Measurements from ENCODE around the gene MFN2.
"Not testable (repeated sequence)": the region's sequence is repeated elsewhere in the genome, so short reads cannot be mapped to it uniquely, and the experiment has no call there.

Gene MFN2

DNA sequence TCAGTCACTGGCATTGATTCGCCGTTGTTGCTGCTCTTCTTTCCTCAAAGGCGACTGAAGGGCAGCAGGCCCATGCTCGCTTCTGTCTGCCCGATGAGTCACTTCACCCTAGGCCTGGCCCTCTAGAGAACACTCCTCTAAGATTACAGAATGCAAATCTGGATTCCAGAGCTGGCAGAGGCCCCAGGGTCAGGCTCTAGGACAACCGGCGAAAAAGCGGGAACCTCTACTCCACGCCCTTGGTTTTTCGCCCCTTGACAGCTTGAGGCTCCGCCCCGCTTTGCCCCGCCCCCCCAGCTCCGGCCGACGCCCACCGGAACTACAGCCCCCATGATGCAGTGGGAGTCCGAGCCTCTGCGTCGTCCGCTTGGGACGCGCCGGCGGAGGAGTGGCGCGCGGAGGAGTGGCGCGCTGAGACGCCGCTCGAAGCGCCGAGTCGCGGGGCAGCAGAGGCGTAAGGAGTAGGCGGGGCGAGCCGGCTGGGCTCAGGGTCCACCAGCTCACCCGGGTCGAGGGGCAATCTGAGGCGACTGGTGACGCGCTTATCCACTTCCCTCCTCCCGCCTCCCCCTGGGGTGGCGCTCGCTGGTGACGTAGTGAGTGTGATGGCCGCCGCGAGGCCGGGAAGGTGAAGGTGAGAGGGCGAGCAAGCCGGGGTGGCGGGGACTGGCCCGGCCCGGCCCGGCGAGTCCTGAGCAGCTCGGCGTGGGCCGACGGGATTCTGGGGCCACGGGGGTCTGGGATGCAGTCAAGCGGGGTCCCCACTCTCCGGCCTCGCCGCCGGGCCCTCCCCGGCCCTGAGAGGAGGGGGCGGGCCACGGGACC lies at the start of gene MFN2:
Gene MFN2 (plus strand): TSS at position 594 of the 825 bp plus-strand sequence. CDS start 8,725 bp downstream, outside the sequence.
- DNase-seq = peak; percentile 94

DNA sequence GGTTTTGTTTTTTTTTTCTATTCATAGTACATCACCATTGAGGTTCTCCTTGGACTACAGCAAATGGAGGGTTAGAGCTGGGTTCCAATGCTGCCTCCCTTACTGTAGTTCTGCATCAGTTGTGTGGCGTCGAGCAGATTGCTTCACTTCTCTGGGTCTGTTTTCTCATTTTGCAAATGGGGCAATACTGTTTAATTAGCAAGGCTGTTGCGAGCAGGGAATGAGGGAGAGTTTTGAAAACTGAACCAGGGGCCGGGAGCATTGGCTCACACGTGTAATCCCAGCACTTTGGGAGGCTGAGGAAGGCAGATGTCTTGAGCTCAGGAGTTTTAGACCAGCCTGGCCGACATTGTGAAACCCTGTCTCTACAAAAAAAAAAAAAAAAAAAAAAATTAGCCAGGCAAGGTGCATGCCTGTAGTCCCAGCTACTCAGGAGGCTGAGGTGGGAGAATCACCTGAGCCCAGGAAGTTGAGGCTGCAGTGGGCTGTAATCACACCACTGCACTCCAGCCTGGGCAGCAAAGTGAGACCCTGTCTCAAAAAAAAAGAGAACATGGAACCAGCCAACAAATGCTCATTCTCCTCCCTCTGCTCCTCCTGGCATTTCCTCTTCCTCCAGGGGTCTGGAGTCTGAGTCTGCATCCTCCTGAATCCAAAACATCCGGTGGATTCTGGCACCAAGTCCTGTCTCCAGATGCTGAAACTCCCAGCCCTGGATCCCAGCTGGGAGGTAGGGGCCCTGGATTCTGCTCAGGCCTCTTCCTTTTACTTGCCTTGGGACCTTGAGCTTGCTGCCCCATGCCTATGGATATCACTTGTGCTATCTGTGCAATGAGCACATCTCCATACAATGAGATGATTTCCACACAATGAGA lies 49.4 kb upstream of the MFN2 start:
- DNase-seq = no peak

DNA sequence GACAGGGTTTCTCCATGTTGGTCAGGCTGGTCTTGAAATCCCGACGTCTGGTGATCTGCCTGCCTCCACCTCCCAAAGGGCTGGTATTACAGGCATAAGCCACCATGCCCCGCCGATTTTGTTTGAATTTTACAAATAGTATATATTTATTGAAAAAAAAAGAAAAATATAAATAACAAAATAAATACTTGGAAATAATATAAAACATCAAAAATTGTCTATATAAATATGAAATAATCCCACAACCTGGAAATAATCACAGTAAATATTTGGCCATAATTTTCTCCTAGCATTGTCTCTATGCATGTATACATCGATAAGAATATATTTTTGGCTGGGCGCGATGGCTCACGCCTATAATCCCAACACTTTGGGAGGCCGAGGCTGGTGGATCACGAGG lies 48.4 kb upstream of the MFN2 start:
- DNase-seq = no peak

DNA sequence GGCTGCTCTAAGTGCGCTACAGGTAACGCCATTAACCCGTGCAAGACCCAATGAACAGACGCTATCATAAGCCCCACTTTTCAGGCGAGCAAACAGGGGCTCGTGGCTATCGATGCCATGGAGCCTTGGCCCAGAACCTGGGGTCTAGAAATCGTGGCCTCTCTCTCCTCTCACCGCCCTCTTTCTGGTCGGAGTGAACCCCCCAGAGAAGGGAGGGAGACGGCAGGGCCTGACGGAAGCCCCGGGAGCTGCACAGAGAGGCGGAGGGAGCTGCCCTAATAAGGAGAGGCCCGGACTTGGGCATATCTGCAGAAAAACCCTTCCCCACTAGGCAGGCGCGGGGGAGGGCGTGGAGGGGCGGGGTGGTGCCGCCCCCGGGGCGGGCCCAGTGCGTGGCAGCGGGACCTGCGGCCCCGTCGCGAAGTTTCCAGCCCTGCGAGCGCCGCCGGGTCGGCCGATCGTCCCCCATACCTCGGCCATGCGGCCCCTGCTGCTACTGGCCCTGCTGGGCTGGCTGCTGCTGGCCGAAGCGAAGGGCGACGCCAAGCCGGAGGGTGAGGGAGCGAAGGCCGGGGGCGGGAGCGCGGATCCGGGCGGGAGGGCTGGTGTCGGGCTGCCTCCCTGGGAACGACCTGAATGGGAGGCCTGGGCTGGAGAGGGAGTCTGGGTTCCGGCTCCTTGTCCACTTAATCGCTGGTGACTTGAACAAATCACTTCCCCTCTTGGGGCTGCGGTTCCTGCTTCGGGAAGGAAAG lies 45.8 kb upstream of the MFN2 start, which contains the start of gene PLOD1:
Gene PLOD1 (plus strand): TSS at position 416 of the 755 bp plus-strand sequence. CDS start 63 bp downstream, at position 479.
- peak; percentile 92 for DNase-seq

DNA sequence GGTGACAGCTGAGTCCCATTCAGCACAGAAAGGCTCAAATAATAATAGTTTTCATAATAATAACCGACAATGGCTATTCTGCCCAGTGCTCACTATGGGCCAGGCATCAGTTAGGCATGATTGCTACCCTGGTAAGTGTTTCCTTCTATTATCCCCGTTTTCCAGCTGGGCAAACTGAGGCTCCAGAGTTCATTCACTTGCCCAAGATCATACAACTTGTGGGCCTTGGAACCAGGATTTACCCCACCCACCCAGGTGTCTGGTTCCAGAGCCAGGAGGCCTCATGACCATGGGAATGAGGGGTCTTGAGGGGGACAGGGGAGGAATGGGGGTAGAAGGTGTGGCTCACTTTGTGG lies 45.2 kb upstream of the MFN2 start:
- no peak for DNase-seq

DNA sequence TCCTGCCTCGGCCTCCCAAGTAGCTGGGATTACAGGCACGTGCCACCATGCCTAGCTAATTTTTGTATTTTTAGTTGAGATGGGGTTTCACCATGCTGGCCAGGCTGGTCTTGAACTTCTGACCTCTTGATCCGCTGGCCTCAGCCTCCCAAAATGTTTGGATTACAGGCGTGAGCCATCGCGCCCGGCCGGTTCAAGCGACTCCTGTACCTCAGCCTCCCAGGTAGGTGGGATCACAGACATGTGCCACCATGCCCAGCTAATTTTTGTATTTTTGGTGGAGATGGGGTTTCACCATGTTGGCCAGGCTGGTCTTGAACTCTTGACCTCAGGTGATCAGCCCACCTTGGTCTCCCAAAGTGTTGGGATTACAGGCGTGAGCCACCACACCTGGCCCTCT lies 44.5 kb upstream of the MFN2 start:
- not testable (repeated sequence) for DNase-seq

DNA sequence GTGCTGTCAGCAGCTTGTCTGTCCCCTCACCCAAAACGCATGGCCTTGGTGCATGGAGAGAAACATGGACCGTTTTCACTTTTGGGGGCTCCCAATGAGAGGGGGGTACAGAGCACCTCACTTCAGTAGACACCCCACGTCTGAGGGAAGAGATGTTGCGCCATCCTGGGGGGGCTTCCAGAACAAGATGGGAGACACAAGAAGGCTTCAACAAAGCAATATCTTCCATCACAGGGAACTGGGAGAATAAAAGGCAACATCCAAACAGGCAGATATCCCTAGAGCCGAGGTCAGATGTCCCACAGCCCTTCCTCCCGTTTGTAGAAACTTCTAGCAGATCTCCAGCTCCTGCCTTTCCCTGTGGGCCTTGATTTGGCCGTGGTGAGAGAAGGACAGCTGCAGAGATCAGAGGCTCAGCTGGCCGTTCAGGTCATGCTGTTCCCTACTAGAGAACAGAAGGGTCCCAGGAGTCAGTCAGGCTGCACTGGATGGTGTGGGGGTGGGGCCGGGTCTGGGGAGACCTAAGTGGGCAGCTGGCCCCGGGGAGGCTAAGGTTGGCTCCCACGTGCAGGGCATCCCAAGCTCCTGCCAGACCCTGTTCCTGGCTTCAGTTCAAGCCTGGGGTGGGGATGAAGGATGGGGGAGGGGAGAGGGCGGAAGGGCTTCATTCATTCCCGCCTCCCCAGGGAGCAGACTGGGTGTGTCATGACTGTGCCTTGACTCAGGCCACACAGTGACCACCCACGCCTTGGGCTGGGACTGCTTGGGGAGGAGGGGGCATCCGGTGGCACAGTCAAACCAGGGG lies 41.3 kb upstream of the MFN2 start:
- no peak for DNase-seq

DNA sequence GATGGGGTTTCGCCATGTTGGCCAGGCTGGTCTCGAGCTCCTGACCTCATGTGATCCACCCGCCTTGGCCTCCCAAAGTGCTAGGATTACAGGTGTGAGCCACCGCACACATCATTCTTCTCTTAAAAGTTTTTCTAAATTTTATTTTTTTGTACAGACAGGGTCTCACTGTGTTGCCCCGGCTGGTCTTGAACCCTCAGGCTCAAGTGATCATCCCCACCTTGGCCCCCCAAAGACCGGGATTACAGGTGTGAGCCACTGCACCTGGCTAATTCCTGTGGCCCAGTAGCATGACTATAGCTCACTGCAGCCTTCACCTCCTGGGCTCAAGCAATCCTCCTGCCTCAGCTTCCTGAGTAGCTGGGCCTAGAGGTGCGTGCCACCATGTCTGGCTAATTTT lies 40.5 kb upstream of the MFN2 start:
- not testable (repeated sequence) for DNase-seq

DNA sequence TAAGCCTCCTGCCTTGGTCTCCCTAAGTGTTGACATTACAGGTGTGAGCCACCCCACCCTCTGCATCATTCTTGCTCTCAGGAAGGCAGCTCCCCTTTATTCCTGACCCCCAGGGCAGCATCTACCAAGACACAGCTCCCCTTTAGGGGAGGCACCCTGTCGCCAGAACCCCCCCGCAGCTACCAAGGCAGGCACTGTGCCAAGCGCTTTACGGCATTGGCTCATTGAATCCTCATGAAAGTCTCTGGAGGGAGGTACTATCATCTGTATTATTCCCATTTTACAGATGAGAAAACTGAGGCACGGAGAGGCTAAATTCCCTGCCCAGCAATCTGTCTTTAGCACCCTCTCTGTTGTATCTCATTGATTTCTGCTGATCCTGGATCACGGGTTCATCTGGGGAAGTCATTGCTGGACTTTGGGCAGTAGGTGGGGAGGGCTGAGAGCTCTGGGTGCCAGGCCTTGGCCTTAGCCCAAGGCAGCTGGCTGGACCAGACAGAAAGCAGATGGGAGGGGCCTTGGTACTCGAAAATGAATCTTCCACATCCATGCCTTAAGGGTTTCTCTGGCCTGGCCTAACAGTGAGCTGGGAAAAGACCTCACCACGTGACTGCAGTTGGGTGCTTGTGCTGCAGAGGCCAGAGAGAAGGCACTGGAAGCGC lies 39.9 kb upstream of the MFN2 start:
- DNase-seq = no peak

DNA sequence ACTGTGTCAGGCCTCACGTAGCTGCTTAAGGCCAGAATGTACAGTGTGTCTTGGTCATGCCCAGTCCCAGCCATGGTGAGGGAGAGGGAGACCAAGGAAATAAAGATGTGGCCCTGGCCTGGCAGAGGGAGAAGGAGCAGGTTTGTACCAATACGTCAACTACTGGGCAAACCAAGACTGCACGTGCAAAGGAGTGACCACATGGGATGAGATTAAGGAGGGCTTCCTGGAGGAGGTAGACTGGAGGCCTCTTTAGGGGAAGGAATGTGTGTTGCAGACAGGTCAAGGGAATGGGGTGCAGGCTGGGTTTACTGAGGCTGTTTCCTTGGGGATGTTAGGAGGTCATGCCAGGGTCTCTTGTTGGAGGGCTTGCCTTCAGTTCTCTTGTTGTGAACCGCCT lies 38.0 kb upstream of the MFN2 start:
- DNase-seq = no peak

DNA sequence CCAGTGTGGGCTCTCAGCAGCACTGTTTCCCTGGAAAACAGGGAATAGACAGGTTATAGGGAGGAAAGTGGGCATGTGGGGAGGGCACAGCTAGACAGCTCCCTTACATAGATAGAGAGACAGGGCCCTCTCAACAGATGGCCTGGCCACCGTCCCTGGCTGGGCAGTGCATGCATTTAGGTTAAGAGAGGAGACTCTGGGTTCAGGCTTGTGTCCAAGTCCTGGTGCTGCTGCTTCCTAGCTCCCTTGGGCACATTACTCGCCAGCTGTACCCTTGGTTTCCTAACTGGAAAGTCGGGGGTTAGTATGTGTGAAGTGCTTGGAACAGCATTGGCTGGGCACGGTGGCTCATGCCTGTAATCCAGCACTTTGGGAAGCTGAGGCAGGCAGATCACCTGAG lies 36.6 kb upstream of the MFN2 start:
- no peak for DNase-seq

DNA sequence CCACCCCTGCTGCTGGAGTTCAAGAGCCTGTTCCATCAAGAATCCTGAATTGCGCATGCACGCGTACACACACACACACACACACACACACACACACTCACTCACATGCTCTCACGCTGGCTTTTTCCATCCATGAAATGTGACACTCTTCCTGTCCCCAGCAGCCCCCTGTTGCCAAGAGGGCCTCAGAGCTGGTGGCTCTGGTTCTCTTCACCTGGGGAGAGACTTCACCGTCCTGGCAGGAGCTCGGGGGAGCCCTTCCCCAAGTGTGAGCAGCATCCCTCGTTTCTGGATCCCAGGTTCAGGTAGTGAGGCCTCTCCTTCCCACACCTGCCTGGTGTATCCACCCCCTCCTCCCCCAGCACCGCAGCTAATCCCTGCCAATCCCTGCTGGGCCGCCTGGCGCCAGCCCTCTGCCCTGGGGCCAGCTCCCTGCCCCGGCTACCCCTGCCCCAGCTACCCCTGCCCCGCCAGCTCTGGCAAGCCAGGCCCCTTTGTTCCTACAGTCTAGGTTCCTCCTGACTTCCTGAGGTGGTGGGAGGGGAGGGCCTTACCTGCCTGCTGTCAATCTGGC lies 35.8 kb upstream of the MFN2 start:
- no peak for DNase-seq

DNA sequence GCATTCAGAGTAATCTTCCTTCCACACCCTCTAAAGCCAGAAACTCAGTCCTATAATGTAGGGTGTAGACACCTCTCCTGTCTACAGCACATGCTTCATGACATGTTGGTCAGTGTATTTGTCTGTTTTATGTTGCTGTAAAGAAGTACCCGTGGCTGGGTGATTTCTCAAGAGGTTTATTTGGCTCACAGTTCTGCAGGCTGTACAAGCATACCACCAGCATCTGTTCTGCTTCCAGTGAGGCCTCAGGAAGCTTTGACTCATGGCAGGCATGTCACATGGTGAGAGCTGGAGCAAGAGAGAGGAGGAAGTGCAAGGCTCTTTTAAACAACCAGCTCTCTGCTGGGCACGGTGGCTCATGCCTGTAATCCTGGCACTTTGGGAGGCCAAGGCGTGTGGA lies 33.6 kb upstream of the MFN2 start:
- DNase-seq = no peak

DNA sequence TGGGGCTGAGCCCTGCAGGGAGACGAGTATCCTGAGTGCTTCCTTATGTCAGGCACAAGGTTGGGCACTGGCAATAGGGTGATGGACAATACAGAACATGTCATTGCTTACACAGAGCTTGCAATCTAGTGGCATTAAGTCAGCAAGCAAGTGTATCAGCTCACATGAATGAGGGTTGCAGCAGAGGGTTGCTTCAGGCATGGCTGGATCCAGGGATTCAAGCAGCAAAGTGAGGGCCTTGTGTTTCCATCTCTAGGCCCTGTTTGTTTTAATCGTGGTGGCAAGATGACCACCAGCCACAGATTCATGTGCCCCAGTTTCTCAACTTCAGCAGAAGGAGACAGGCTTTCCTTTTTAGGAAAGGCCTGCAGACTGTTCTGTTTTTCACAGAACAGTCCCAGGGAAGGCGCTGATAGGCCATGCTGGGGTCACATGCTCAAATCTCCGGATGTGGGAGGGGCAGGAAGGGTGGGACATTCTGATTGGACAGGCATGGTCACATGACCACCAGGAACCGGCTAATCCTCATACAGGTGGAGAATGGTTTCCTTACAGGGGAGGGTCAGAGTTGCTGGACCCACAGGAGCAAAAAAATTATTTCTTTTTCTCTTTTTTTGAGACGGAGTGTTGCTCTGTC lies 31.3 kb upstream of the MFN2 start:
- DNase-seq = no peak

DNA sequence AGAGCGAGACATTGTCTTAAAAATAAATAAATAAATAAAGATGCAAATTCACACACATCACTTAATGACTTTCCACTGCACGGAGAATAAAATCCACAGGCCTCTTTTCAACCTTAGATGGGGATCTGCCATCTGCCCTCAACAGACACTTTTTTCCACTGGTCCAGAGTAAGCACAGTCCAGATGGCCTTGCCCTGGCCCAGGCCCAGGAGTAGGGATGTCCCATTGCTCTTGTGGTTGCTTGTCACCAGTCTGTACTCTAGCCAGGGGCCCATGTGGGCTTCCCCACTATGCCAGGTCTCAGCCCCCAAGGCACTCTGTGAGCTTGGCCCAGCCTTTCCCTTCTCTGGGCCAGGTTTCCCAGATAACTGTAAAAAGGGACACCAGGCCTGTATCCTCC lies 28.3 kb upstream of the MFN2 start:
- DNase-seq = no peak

DNA sequence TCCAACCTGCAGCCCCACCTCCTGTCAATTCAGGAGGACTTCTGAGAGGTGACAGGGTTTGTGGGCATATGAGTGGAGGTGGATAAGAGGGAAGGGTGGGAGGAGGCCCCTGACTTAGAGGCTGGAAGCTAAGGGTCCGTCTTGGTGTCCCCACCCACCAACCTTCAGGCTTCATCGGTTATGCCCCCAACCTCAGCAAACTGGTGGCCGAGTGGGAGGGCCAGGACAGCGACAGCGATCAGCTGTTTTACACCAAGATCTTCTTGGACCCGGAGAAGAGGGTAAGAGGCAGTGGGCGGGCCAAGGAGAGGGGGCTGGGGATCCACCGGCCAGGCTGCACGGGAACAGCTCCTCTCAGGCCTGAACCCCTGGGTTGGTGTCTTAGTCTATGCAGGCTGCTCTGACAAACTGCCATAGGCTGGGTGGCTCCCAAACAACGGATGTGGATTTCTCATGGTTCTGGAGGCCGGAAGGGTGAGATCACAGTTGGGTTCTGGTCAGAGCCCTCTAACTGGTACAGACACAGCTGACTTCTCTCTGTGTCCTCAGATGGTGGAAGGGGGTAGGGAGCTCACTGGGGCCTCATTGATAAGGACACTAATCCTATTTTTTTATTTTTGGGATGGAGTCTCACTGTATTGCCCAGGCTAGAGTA lies 27.7 kb upstream of the MFN2 start:
- DNase-seq = no peak

DNA sequence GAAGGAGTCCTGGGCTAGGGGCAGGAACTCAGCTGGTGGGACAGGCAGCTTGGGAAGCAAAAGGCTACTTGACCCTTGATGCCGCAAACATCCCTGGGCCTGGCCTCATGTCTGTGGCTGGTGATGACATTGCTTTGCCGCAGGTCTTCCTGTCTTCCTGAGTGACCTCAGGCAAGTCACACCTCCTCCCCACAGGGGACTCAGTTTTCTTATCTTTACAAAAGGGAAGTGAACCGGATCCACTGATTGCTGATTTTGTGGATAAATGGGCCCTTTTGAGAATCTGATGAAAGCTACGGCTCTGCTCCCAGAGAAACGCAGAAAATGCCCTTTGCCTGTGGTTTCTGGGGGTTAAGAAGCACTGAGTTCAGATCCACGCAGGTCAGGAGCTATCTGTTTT lies 25.0 kb upstream of the MFN2 start:
- DNase-seq = no peak

DNA sequence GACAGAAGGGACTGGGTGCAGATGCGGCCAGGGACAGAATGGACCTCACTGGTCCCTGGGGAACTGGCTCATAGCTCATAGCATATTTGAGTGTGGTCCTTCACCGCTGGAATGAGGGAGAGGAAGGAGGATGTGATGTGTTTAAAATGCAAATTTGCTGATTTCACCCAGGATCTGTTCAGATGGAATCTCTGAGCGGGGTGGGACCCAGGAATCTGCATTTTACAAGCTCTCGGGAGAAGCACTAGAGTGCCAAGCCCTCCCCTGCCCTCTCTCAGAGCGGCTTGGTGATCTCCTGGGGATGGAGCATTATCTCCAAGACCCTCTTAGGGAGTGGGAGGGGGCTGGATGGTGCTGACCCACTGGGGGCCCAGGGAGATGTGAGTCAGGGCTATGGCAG lies 22.8 kb upstream of the MFN2 start:
- no peak for DNase-seq

DNA sequence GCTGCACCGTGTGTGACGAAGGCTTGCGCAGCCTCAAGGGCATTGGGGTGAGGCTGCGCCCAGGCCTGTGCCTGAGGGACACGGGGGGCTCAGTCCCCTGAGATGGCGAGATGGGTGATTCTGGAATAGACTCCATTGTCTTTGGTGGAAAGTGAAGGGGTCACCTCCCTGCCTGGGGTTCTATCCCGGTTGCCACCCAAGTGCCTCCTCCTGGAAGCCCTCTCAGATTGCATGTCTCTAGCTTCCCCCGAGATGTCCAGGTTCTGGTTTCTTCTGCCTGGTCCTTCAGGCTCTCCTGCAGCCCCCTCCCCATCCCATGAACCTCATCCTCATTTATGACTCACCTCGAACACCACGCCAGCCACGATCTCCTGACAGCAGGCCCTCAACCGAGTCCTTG lies 22.3 kb upstream of the MFN2 start:
- no peak for DNase-seq

DNA sequence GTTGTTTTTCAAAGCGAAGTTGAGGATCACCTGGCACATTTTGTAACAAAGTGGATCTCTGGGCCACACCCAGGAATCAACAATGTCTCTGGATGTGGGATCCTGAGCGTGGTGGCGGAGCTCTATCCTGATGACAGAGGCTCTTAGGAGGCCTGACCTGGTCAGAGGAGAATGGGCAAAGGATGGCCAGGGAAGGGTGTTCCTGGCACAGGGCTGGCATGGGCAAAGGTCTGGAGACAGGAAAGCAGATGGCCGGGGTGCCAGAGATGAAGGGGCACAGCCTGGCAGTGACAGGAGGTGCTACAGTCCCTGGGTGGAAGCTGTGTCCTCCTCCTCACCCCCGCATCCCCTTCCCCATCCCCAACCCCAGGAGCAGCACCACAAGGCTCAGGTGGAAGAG lies 20.0 kb upstream of the MFN2 start:
- no peak for DNase-seq

Measured in activated CD8-positive, alpha-beta memory T cell treated with anti-CD3 and anti-CD28 coated beads, Interleukin-2, amount 50 U/mL, for 48 hours (primary cell).